Stomach (tissue), 9 donors: ENCODE measurements around the gene GPATCH2. TPM values are rescaled to one million over a fixed set of nuclear protein-coding genes. Genes with fewer than 3 reads are reported as not detected.

Experiments used
- DNase-seq, 2 donors: peaks; one replicate each; pipeline versions ENCODE4 v3.0.0 to v3.0.0-alpha.2; 2013 to 2019
- H3K27ac ChIP-seq, 5 donors: fragments of 200-600 bp in 4 of 5; sonication (generic) in 4 of 5; one replicate each; pipeline ENCODE4 v1.5.1; 2013 to 2019; ENCODE audit warnings: mild to moderate bottlenecking in 1 of 5, moderate library complexity in 1 of 5
- H3K27me3 ChIP-seq, 3 donors: fragments of 200-600 bp; sonication (generic); one replicate each; pipeline ENCODE4 v1.5.1; 2017 to 2019; ENCODE audit warnings: mixed run types in 1 of 3
- H3K36me3 ChIP-seq, 4 donors: fragments of 200-600 bp; sonication (generic); 1 replicate in 3 of 4; 2 replicates in 1 of 4; pipeline ENCODE4 v1.5.1; 2016 to 2019
- H3K4me1 ChIP-seq, 4 donors: fragments of 200-600 bp; sonication (generic); one replicate each; pipeline ENCODE4 v1.5.1; 2016 to 2019
- H3K4me3 ChIP-seq, 4 donors: fragments of 200-600 bp; sonication (generic) in 3 of 4; one replicate each; pipeline ENCODE4 v1.5.1; 2016 to 2019; ENCODE audit warnings: mild to moderate bottlenecking in 1 of 4
- H3K9me3 ChIP-seq, 4 donors: fragments of 200-600 bp; sonication (generic); one replicate each; pipeline ENCODE4 v1.5.1; 2016 to 2019
- CTCF ChIP-seq, 7 experiments: fragments of 450-650 bp in 4 of 7; fragments of 200-600 bp in 3 of 7; sonication (generic) in 3 of 7; IDR thresholded peaks; one replicate each; pipeline ENCODE4 v1.5.1; 2016 to 2019; ENCODE audit warnings: antibody characterized with exemption in 7 of 7, control low read depth in 2 of 7, mild to moderate bottlenecking in 1 of 7
- EP300 ChIP-seq: sonication (generic); formaldehyde crosslinking; IDR thresholded peaks from one replicate; pipeline ENCODE4 v1.6.1; 2017; ENCODE audit warnings: antibody characterized with exemption
- POLR2A ChIP-seq, 4 donors: fragments of 450-650 bp; IDR thresholded peaks; one replicate each; pipeline ENCODE4 v1.6.1; 2016; ENCODE audit warnings: antibody characterized with exemption in 4 of 4, control low read depth in 2 of 4, mild to moderate bottlenecking in 1 of 4, moderate library complexity in 1 of 4
- POLR2AphosphoS5 ChIP-seq, 3 donors: sonication (generic); formaldehyde crosslinking; IDR thresholded peaks; one replicate each; pipeline ENCODE4 v1.6.1; 2016; ENCODE audit warnings: antibody characterized with exemption in 3 of 3
- WGBS, 5 donors: extraction: QIAGEN DNeasy Blood & Tissue Kit in 3 of 5; methylation state at CpG; one replicate each; pipeline versions ENCODE4 v1.1.5 to v1.1.7; 2013 to 2018; 5-methylcytosine and 5-hydroxymethylcytosine counted together
- intact Hi-C: fragments of 100-400 bp; cut with DNase I; formaldehyde crosslinking; loops from one replicate; pipeline ENCODE4 v1.15.1; 2023; ENCODE audit warnings: low total_unique reads
- polyA plus RNA-seq, 3 donors: library from polyadenylated mRNA; stranded (reverse); fragments of 200-250 nt; gene quantifications; one replicate each; pipeline ENCODE4 v1.2.3, GENCODE V29; 2013
- total RNA-seq, 5 donors: library from RNA; depleted of rRNA; stranded (reverse); fragments of >200 nt; gene quantifications; one replicate each; pipeline versions ENCODE4 v1.1.0 to v1.2.3, GENCODE V29; 2014 to 2016
- donor health status: healthy with polysubstance abuse.
- donor health status: Bipolar disorder and iron deficiency.
- donor health status: healthy.

GPATCH2 gene
- total and polyA plus RNA-seq, 8 donors: 2.4 to 42.8 (median 13.4) TPM

GRCh38 chr1:217622042-217622441, 8.8 kb downstream of the GPATCH2 start:
- WGBS, 5 donors: 89 to 94% (median 92%) methylated on average over 3 of the region's 3 CpGs
- intact Hi-C loops: no loop called here

GRCh38 chr1:217620814-217621213, 10.1 kb downstream of the GPATCH2 start:
- intact Hi-C loops: no loop called here
- 82 to 89% (median 88%) methylated on average over 4 of the region's 4 CpGs for WGBS, 5 donors
- H3K36me3 ChIP-seq: peaks cover 6 to 29% (median 22%) of the 10 kb centered on the region in 4 donors

More at GRCh38 chr1:217622042-217622441, 8.8 kb downstream of the GPATCH2 start:
- Histone ChIP-seq H3K27me3 (no peaks in the 10 kb centered on the region), H3K4me1 (peaks cover 0 to 6% (median 2%) of the 10 kb centered on the region in 4 donors), H3K4me3 (no peak overlapping the region), H3K27ac (no peak overlapping the region), H3K9me3 (no peaks in the 10 kb centered on the region), H3K36me3 (peaks cover 6 to 28% (median 22%) of the 10 kb centered on the region in 4 donors)
- no peak for DNase-seq
- no peak for TF ChIP-seq POLR2A (IDR thresholded peaks at IDR 0.05)
- no peak for TF ChIP-seq EP300
- no peak for TF ChIP-seq CTCF (IDR thresholded peaks at IDR 0.05)
- no peak for TF ChIP-seq POLR2AphosphoS5 (IDR thresholded peaks at IDR 0.05)

DNA sequence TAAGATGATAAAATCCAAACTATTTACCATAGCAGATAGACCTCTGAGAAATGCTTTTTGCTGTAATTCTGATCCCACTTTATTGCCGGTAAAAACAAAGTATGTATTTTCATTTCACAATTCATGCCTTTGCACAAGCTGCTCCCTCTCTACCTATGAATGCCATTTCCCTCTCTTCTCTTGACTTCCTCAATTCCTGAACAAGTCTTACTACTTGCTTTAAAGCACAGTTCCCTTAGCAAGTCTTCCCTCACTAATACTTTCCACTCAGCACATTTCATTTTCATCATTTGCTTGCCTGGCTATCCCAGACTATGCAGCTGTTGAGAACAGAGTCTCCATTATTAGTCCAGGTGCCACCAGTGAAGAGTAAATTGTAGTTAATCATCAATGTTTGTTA, 13.8 kb downstream of the GPATCH2 start:
- Histone ChIP-seq H3K27me3 (no peaks in the 10 kb centered on the region), H3K9me3 (no peaks in the 10 kb centered on the region), H3K4me3 (no peak overlapping the region), H3K4me1 (no peaks in the 10 kb centered on the region), H3K27ac (no peak overlapping the region), H3K36me3 (peaks cover 6 to 30% (median 23%) of the 10 kb centered on the region in 4 donors)
- peak in 1 of 2 donors; percentile 12 for DNase-seq
- intact Hi-C loops: no loop called here
- 78 to 94% (median 85%) methylated on average over 1 of the region's 1 CpG for WGBS, 5 donors
- no peak for TF ChIP-seq POLR2A (IDR thresholded peaks at IDR 0.05)
- no peak for TF ChIP-seq POLR2AphosphoS5 (IDR thresholded peaks at IDR 0.05)
- no peak for TF ChIP-seq EP300
- TF ChIP-seq CTCF (IDR thresholded peaks at IDR 0.05): no peak

More at GRCh38 chr1:217620814-217621213, 10.1 kb downstream of the GPATCH2 start:
- Histone ChIP-seq H3K27ac (no peak overlapping the region), H3K4me3 (no peak overlapping the region), H3K9me3 (no peaks in the 10 kb centered on the region), H3K27me3 (no peaks in the 10 kb centered on the region), H3K4me1 (no peaks in the 10 kb centered on the region)
- no peak for DNase-seq
- TF ChIP-seq CTCF (IDR thresholded peaks at IDR 0.05): no peak
- TF ChIP-seq EP300: no peak
- no peak for TF ChIP-seq POLR2A (IDR thresholded peaks at IDR 0.05)
- no peak for TF ChIP-seq POLR2AphosphoS5 (IDR thresholded peaks at IDR 0.05)

DNA sequence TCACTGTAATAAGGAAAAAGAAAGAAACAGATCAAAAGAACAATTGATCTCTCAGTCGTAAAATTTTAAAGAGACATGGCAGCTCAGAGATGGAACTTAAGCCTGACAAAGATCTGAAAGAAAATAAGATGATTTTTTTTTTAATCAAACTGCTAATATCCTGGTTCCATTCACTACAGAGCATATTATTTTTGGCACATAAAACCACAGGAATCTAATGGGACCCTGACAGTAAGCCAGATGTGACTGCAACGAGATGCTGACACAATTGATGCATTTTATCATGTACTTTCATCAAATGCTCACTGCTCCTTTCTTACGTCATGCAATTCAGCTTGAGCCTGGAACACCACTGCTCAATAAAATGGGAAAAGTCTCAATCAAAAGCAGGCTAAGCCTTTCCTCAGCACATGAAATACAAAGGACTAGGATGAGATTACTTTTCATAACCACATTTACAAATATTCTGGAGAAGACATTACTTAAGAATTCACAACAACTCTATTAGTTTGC, 16.6 kb downstream of the GPATCH2 start:
- no peaks in the 10 kb centered on the region for H3K4me1 ChIP-seq
- intact Hi-C loops: no loop called here
- no peak overlapping the region for H3K4me3 ChIP-seq
- H3K9me3 ChIP-seq: no peaks in the 10 kb centered on the region
- DNase-seq: no peak
- H3K27me3 ChIP-seq: no peaks in the 10 kb centered on the region
- TF ChIP-seq EP300 (no peak), POLR2AphosphoS5 (IDR thresholded peaks at IDR 0.05) (no peak), POLR2A (IDR thresholded peaks at IDR 0.05) (no peak), CTCF (IDR thresholded peaks at IDR 0.05) (no peak)
- WGBS, 5 donors: 73 to 89% (median 79%) methylated on average over 3 of the region's 3 CpGs
- peaks cover 0 to 39% (median 34%) of the 10 kb centered on the region in 4 donors for H3K36me3 ChIP-seq
- H3K27ac ChIP-seq: no peak overlapping the region
